Fibroblast of the aortic adventitia (primary cell): ENCODE measurements around the gene SEPTIN5. TPM values are rescaled to one million over a fixed set of nuclear protein-coding genes. Genes with fewer than 3 reads are reported as not detected.

Experiments used
- DNase-seq: peaks from one replicate; pipeline ENCODE4 v3.0.0-alpha.2; 2010; ENCODE audit warnings: low read depth
- H3K4me3 ChIP-seq: 2 replicates; pipeline ENCODE4 v1.5.1; 2011; ENCODE audit warnings: low read depth, mild to moderate bottlenecking, control low read depth, low read length, moderate library complexity
- total RNA-seq: library from RNA; depleted of rRNA; stranded (reverse); fragments of >200 nt; gene quantifications from 2 replicates; pipeline ENCODE4 v1.2.3, GENCODE V29; 2012; ENCODE audit warnings: low replicate concordance
- TF ChIP-seq, protein P1 (sequence below): IDR thresholded peaks from 2 replicates; pipeline ENCODE4 v1.5.1; 2011; ENCODE audit warnings: mild to moderate bottlenecking, low read length, control low read depth, inconsistent platforms; ENCODE audit not compliant: insufficient read depth

SEPTIN5 gene
- total RNA-seq, 1 donor, result 18.4 TPM

DNA sequence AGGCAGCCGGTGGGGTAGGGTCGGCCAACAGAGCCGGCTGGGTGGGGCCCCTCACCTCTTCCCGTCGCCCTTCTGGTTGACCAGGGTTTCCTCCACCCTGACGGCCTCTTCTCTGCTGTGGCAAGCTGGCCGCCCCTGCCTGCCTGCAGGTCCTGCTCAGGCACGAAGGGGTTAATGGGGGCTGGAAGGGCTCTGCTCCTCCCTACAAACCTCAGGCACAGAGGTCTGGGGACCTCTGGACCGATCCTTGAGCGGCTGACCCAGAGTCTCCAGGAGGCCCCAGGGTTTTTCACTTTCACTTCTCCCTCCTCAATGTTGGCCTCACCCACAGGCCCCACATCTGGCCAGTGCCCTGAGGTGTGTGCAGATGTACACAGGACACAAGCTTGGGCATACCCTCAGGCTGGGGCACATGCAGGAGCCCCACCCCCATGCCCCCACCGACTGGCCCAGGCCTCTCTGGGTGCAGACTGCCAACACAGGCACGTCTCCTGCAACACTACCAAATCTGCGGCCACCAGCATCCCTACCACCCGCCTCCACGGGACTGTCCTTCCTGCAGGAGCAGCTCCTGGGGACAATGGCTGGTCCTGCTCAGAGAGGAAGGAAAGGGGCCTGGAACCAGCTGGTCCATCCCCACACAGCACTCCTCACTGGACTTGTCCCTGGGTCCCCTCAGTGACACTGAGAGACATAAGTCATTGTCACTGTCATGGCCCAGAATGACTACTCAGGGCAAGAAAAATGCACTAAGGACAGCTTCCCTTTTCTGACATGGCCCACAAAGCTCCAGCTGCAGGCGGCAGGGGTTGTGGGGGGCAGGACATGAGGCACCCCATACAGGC, 43.1 kb downstream of the SEPTIN5 start:
- TF ChIP-seq, protein P1, sequence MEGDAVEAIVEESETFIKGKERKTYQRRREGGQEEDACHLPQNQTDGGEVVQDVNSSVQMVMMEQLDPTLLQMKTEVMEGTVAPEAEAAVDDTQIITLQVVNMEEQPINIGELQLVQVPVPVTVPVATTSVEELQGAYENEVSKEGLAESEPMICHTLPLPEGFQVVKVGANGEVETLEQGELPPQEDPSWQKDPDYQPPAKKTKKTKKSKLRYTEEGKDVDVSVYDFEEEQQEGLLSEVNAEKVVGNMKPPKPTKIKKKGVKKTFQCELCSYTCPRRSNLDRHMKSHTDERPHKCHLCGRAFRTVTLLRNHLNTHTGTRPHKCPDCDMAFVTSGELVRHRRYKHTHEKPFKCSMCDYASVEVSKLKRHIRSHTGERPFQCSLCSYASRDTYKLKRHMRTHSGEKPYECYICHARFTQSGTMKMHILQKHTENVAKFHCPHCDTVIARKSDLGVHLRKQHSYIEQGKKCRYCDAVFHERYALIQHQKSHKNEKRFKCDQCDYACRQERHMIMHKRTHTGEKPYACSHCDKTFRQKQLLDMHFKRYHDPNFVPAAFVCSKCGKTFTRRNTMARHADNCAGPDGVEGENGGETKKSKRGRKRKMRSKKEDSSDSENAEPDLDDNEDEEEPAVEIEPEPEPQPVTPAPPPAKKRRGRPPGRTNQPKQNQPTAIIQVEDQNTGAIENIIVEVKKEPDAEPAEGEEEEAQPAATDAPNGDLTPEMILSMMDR, result no peak
- DNase-seq, result no peak
- no peak overlapping the region for H3K4me3 ChIP-seq

DNA sequence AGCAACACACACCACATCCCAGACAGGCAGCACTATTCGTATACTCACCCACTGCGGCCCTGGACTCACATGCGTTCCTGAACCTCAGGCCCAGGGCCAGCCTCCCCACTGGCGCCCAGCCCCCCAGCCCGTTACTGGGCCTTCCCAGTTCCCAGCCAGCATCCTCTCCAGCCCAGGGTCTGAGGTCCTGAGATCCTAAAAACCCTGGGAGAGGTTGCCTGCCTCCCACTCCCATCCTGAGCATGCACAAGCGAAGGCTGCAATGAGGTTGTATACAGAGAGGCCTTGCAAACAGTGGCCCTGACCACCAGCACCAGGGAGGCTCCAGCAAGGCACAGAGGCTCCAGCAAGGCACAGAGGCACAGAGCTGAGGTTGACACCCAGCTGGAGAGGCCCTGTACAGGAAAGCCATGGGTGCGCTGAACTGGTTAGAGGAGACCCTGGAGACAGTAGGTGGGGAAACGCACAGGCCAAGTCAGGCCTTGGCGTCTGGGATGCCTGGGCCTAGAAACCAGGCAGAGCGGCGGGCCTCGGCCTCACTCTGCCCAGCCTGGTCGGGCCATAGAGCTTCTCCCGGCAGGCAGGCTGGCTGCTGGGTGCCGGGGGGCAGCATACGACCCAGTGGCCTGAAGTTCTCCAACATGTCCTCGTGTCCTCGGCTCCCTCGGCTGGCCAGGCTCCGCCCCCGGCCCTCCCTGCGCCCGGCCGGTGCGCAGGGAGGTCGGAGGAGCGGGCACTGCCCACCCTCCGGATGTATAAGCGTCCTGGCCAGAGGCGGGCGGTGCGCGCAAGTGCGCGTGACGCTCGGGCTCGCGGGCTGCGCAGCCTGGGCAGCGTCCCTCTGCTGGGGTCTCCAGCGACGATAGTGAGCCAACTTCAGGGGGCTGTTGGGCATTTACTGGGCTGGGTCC, 43.9 kb downstream of the SEPTIN5 start:
- DNase-seq, result no peak
- H3K4me3 ChIP-seq, result no peak overlapping the region
- TF ChIP-seq, protein P1, result no peak

DNA sequence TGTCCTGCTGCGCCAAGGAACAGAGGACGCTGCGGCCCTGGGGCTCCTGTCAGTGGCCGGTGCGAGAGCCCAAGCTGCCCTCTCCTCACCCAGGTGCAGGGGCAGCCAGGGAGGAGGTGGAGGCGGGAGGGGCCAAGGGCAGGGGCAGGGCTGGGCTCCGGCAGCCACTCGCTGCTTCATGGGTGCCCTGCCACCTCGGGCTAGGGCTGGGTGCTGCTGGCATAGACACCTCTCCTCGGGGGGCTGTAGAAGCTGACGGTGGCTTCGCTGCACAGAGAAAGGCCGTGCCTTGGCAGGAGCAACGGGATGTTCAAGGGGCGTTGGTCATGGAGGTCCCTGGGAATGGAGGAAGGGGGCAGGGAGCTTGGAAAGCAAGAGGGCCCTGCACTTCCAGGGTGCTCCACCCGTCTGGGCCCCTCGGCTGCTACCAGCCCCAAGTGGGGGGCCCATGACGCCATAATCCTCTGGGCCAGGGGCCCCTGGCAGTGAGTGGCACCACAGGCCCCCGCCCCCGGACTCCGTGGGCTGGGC, 44.7 kb downstream of the SEPTIN5 start:
- no peak overlapping the region for H3K4me3 ChIP-seq
- DNase-seq, result no peak
- TF ChIP-seq, protein P1, result no peak

DNA sequence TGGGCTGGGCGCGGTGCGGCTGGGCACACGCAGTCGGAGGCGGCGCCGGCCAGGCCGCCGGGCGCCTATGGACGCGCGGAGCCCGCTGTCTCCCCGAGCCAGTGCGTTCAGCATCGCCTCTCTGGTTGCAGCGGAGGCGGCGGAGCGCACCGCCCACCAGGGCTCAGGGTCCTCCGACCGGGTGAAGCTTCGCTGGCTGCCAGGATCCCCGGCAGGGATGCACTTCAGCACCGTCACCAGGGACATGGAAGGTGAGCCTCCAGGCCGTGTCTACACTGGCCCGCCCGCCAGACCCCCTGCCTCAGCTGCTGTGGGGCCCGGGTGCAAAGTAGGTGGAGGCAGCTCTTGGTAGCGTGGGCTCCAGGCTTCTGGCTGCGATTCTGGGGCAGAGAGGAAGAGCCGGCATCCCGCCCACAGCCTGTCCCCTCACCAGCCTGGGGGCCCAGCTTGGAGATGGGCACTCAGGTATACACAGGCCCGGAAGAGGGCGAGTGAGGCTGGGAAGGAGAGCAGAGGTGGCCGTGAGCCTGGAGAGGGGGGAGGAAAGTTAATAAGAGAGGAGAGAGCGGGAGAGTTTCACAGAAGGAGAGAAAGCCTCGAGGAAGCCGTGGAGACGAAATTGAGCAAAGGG, 45.2 kb downstream of the SEPTIN5 start:
- TF ChIP-seq, protein P1, result no peak
- no peak for DNase-seq
- no peak overlapping the region for H3K4me3 ChIP-seq

DNA sequence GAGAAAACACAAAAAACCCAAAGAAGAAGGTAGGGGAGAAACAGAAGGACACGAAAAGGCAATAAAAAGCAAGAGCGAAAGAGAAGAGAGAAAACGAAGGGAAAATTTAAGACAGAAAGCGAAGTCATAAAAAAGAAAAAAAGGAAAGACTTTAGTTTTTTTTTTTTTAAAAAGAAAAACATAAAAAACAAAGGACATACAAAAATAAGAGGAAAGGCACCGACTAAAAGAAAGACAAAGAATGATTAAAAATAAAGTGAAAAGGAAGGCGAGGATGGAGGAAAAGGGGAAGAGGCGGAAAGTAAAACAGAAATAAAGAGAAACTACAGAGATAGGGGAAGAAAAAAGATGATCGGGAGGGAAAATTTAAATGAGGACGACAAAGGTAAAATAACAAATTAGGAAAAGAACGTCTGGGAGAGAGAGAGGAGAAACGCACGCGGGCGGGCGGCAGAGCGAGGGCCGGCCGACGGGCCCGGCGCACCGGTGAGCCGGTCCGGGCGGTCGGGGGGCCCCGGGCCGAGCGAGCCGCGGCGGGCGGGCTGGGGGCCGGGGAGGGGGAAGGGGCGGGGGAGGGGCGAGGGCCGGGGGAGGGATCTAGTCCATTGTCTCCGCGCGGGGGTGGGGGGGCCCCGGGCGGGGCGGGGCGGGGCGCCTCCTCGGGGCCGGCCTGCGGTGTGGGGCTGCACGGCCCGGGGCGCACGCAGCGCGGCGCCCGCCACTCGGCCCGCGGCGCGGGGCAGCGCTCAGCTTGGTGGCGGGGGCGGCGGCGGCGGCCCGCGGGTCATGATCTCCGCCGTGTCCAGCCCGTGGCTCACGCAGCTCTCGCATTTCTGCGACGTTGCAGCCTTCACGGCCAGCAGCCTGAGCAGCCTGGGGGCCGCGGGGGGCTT, 46.0 kb downstream of the SEPTIN5 start, which contains the start of gene TBX1:
Gene TBX1, plus strand, starts transcription at position 721 of the 893 bp plus-strand sequence. Its CDS starts 66 bp downstream, at position 787.
- TF ChIP-seq, protein P1, result no peak
- no peak for DNase-seq
- peak within 1 kb of the TSS; percentile 50 for H3K4me3 ChIP-seq
